GM21526 (cell line): ENCODE results near the gene THAP2.
"Not testable (repeated sequence)": the region's sequence is repeated elsewhere in the genome, so short reads cannot be mapped to it uniquely, and the experiment has no call there.

Source experiments
- ATAC-seq: cut with Tn5 transposase; IDR thresholded peaks from one replicate; pipeline ENCODE4 v1.9.1; 2021; ENCODE audit warnings: moderate library complexity; ENCODE audit not compliant: unreplicated experiment, low FRiP score

Gene THAP2

GRCh38 chr12:71661977-71662530 lies 2.0 kb upstream of the THAP2 start:
- no peak for ATAC-seq

- ATAC-seq, result peak; percentile 27
Measured at GRCh38 chr12:71662849-71663560, 1.1 kb upstream of the THAP2 start.

- ATAC-seq, result peak; percentile 15
Measured at GRCh38 chr12:71664411-71665089, 449 bp downstream of the THAP2 start.

- no peak for ATAC-seq
Measured at GRCh38 chr12:71665090-71665463, 976 bp downstream of the THAP2 start.

- ATAC-seq, result no peak
Measured at GRCh38 chr12:71666259-71666658, 2.2 kb downstream of the THAP2 start.

GRCh38 chr12:71671311-71671710 lies 7.2 kb downstream of the THAP2 start:
- ATAC-seq, result no peak

GRCh38 chr12:71671816-71672215 lies 7.7 kb downstream of the THAP2 start:
- ATAC-seq, result no peak

- ATAC-seq, result no peak
Measured at GRCh38 chr12:71682466-71682865, 18.4 kb downstream of the THAP2 start.

- no peak for ATAC-seq
Measured at GRCh38 chr12:71683633-71684032, 19.5 kb downstream of the THAP2 start.

- no peak for ATAC-seq
Measured at GRCh38 chr12:71684081-71684480, 20.0 kb downstream of the THAP2 start.

- ATAC-seq, result no peak
Measured at GRCh38 chr12:71685312-71685906, 21.3 kb downstream of the THAP2 start.

GRCh38 chr12:71685914-71686657 lies 22.0 kb downstream of the THAP2 start, which contains the start of gene TMEM19:
TMEM19 (plus strand) TSS chr12:71686082; CDS start chr12:71686681, 599 bp downstream.
- peak; percentile 83 for ATAC-seq

GRCh38 chr12:71686658-71687025 lies 22.5 kb downstream of the THAP2 start:
- peak; percentile 0 for ATAC-seq

- not testable (repeated sequence) for ATAC-seq
Measured at GRCh38 chr12:71687172-71687571, 23.1 kb downstream of the THAP2 start.

GRCh38 chr12:71688961-71689570 lies 25.0 kb downstream of the THAP2 start:
- ATAC-seq, result no peak

GRCh38 chr12:71691504-71692129 lies 27.5 kb downstream of the THAP2 start:
- no peak for ATAC-seq

- no peak for ATAC-seq
Measured at GRCh38 chr12:71693126-71693525, 29.0 kb downstream of the THAP2 start.

- ATAC-seq, result peak; percentile 9
Measured at GRCh38 chr12:71693651-71694050, 29.6 kb downstream of the THAP2 start.

GRCh38 chr12:71694099-71694820 lies 30.2 kb downstream of the THAP2 start:
- ATAC-seq, result peak; percentile 88
